ENCODE results near the gene GRK5. TPM values are rescaled to one million over a fixed set of nuclear protein-coding genes. Genes with fewer than 3 reads are reported as not detected.

Gene GRK5
- total RNA-seq, 1 experiment from 2014 or later = 58.2 TPM

DNA sequence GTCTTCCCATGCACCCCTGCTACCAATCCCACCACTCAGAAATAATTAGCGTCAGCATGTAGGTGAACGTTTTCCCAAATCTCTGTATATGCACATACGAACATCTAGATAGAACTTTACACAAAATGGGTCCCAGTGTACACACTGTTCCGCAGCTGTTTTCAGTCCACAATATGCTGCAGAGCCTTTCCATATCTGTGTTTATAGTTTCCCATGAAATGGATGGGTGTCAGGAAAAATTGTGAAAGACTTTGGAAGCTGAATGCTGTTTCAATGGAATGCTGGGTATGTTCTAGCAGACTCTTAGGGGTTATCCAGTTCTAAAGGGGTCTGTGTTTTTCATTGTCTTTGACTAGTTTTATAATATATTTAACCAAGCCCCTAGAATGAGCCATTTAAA is 13.8 kb downstream of the GRK5 start:
- BruUV-seq (replicated peaks) = no TSS peak
- H3K9me3 ChIP-seq (ENCODE audit: low read depth, low read length, poor library complexity, severe bottlenecking) = no peaks in the 10 kb centered on the region
- H3K27me3 ChIP-seq (replicated peaks; ENCODE audit: insufficient read depth, low read depth, low read length, poor library complexity) = no peaks in the 10 kb centered on the region
- DNase-seq (ENCODE audit: low spot score) = no peak
- CTCF ChIA-PET = interaction anchor here (0.6 kb wide), 1 partner anchor 15 kb away, joined by 3 read pairs; no protein-coding TSS in a partner anchor
- H3K4me1 ChIP-seq (ENCODE audit: insufficient read depth, low read length, poor library complexity, severe bottlenecking) = peaks cover 33% of the 10 kb centered on the region
- no peak overlapping the region for H3K27ac ChIP-seq (ENCODE audit: low read depth, low read length, poor library complexity, severe bottlenecking)
- no peaks in the 10 kb centered on the region for H3K36me3 ChIP-seq (ENCODE audit: insufficient read depth, low read length, poor library complexity, severe bottlenecking)
- TF ChIP-seq, protein P1, sequence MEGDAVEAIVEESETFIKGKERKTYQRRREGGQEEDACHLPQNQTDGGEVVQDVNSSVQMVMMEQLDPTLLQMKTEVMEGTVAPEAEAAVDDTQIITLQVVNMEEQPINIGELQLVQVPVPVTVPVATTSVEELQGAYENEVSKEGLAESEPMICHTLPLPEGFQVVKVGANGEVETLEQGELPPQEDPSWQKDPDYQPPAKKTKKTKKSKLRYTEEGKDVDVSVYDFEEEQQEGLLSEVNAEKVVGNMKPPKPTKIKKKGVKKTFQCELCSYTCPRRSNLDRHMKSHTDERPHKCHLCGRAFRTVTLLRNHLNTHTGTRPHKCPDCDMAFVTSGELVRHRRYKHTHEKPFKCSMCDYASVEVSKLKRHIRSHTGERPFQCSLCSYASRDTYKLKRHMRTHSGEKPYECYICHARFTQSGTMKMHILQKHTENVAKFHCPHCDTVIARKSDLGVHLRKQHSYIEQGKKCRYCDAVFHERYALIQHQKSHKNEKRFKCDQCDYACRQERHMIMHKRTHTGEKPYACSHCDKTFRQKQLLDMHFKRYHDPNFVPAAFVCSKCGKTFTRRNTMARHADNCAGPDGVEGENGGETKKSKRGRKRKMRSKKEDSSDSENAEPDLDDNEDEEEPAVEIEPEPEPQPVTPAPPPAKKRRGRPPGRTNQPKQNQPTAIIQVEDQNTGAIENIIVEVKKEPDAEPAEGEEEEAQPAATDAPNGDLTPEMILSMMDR (conservative IDR thresholded peaks at IDR 0.05; ENCODE audit: low read depth, low read length) = no peak
- no peak for TF ChIP-seq EZH2 (IDR thresholded peaks at IDR 0.05; ENCODE audit: borderline replicate concordance, low read depth, low read length, poor library complexity, severe bottlenecking)
- POLR2A ChIA-PET (ENCODE audit: low non-redundant PET) = no interaction called here
- H3K4me3 ChIP-seq (ENCODE audit: low read depth, low read length, poor library complexity, severe bottlenecking) = no peak overlapping the region
- intact Hi-C loops (cut with micrococcal nuclease; ENCODE audit: unreplicated experiment) = no loop called here

DNA sequence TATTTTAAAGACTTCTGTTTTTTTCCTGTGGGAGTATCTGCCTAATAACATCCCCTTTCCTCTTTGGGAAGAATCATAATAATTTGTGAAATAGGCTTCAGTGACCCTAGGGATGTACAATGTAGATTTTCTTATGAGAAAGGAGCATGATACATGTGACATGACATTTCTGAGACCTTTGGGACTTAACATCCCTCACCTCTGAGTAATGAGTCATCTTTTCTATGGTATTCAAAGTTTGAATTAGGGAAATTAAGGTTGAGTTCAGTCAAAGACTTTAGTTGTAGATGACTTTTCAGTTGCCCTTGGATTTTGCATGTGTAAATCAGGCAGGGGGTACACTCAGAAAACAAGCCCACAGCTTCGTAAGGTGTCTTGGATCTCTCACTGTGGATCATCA is 14.3 kb downstream of the GRK5 start:
- peaks cover 33% of the 10 kb centered on the region for H3K4me1 ChIP-seq (ENCODE audit: insufficient read depth, low read length, poor library complexity, severe bottlenecking)
- H3K4me3 ChIP-seq (ENCODE audit: low read depth, low read length, poor library complexity, severe bottlenecking) = no peak overlapping the region
- CTCF ChIA-PET = no interaction called here
- TF ChIP-seq, protein P1 (conservative IDR thresholded peaks at IDR 0.05; ENCODE audit: low read depth, low read length) = no peak
- no peak for TF ChIP-seq EZH2 (IDR thresholded peaks at IDR 0.05; ENCODE audit: borderline replicate concordance, low read depth, low read length, poor library complexity, severe bottlenecking)
- H3K36me3 ChIP-seq (ENCODE audit: insufficient read depth, low read length, poor library complexity, severe bottlenecking) = no peaks in the 10 kb centered on the region
- intact Hi-C loops (cut with micrococcal nuclease; ENCODE audit: unreplicated experiment) = no loop called here
- no peak overlapping the region for H3K27ac ChIP-seq (ENCODE audit: low read depth, low read length, poor library complexity, severe bottlenecking)
- POLR2A ChIA-PET (ENCODE audit: low non-redundant PET) = no interaction called here
- no peaks in the 10 kb centered on the region for H3K9me3 ChIP-seq (ENCODE audit: low read depth, low read length, poor library complexity, severe bottlenecking)
- no TSS peak for BruUV-seq (replicated peaks)
- H3K27me3 ChIP-seq (replicated peaks; ENCODE audit: insufficient read depth, low read depth, low read length, poor library complexity) = no peaks in the 10 kb centered on the region
- no peak for DNase-seq (ENCODE audit: low spot score)

DNA sequence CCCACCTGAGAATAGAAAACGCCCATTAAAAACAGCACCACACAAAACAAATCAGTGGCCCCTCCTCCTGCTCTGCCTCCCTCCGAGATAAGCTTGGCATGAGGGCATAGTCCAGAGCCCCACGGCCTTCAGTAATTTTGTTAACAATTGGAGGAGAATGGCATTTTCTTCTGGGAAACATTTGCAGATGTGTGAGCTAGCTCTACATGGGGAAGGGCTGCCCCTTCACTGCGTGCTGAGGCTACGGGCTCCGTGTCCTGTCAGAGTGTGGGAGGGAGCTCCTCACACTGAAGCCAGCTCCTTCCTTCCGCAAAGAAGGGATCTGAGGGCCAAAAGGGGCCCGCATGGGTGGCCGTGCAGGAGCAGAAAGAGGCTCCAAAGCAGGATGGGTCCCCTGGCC is 15.2 kb downstream of the GRK5 start:
- Histone ChIP-seq H3K27ac (ENCODE audit: low read depth, low read length, poor library complexity, severe bottlenecking) (no peak overlapping the region), H3K36me3 (ENCODE audit: insufficient read depth, low read length, poor library complexity, severe bottlenecking) (no peaks in the 10 kb centered on the region), H3K9me3 (ENCODE audit: low read depth, low read length, poor library complexity, severe bottlenecking) (no peaks in the 10 kb centered on the region), H3K27me3 (replicated peaks; ENCODE audit: insufficient read depth, low read depth, low read length, poor library complexity) (no peaks in the 10 kb centered on the region), H3K4me1 (ENCODE audit: insufficient read depth, low read length, poor library complexity, severe bottlenecking) (peaks cover 31% of the 10 kb centered on the region), H3K4me3 (ENCODE audit: low read depth, low read length, poor library complexity, severe bottlenecking) (no peak overlapping the region)
- CTCF ChIA-PET = no interaction called here
- intact Hi-C loops (cut with micrococcal nuclease; ENCODE audit: unreplicated experiment) = no loop called here
- no peak for TF ChIP-seq EZH2 (IDR thresholded peaks at IDR 0.05; ENCODE audit: borderline replicate concordance, low read depth, low read length, poor library complexity, severe bottlenecking)
- TF ChIP-seq, protein P1 (conservative IDR thresholded peaks at IDR 0.05; ENCODE audit: low read depth, low read length) = no peak
- DNase-seq (ENCODE audit: low spot score) = no peak
- BruUV-seq (replicated peaks) = no TSS peak
- POLR2A ChIA-PET (ENCODE audit: low non-redundant PET) = no interaction called here
